Measurements from ENCODE around the gene TMEM270.

- TF ChIP-seq CTCF (IDR thresholded peaks at IDR 0.05), result no peak
- TF ChIP-seq POLR2A (IDR thresholded peaks at IDR 0.05), result no peak
Measured at GRCh38 chr7:73839743-73840714, 20.9 kb upstream of the TMEM270 start.
